Mesothelial cell of epicardium (in vitro differentiated cells): ENCODE data around the gene M1AP. TPM values are rescaled to one million over a fixed set of nuclear protein-coding genes. Genes with fewer than 3 reads are reported as not detected.
A peak's percentile ranks its signal among the peaks of the same experiment; 100 is the strongest.

Experiments used
- DNase-seq, 2 experiments: peaks; one replicate each; pipeline ENCODE4 v3.0.0; 2021; ENCODE audit warnings: low spot score in 2 of 2; ENCODE audit not compliant: unreplicated experiment in 2 of 2
- H3K27ac Mint-ChIP-seq: 2 replicates; pipeline ENCODE4 v1.8.0; 2021; ENCODE audit warnings: mixed read lengths
- H3K27me3 Mint-ChIP-seq: 2 replicates; pipeline ENCODE4 v1.8.0; 2021; ENCODE audit warnings: low read depth, mixed read lengths
- H3K36me3 Mint-ChIP-seq: 2 replicates; pipeline ENCODE4 v1.8.0; 2021; ENCODE audit warnings: mixed read lengths
- H3K4me1 Mint-ChIP-seq: 2 replicates; pipeline ENCODE4 v1.8.0; 2021; ENCODE audit warnings: mixed read lengths
- H3K4me3 Mint-ChIP-seq: 2 replicates; pipeline ENCODE4 v1.8.0; 2021; ENCODE audit warnings: mild to moderate bottlenecking, moderate library complexity, mixed read lengths
- H3K9me3 Mint-ChIP-seq: 2 replicates; pipeline ENCODE4 v1.8.0; 2021; ENCODE audit warnings: mixed read lengths
- total RNA-seq: library from RNA; stranded (reverse); gene quantifications from 3 replicates; pipeline ENCODE4 v1.2.1, GENCODE V29; 2021
- TF ChIP-seq, protein P1 (sequence below): fragments of 200-600 bp; sonication (generic); IDR thresholded peaks from one replicate; pipeline ENCODE4 v1.5.0; 2021; ENCODE audit warnings: antibody characterized with exemption; ENCODE audit not compliant: unreplicated experiment

The M1AP gene
- total RNA-seq, 1 donor from 2014 or later = 7.4 TPM

DNA sequence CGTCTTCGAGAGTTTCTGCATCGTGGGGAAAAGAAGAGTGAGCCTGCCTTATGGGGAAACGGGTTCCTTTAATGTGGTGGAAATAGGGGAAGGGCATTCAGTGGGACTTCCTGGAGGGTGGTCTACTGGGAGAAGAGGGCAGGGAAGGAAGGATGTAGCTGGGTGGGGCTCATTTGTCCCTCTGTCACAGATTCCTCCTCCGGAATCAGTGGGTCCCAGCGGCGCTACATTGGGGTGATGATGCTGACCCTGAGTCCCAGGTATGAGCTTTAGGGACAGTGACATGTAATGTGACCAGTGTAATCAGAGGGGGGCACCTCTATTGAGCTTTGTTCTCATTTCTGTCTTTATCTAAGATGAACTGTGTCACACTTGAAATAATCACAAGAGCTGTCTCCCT lies 116.5 kb downstream of the M1AP start:
- H3K9me3 Mint-ChIP-seq = peaks cover 2% of the 10 kb centered on the region
- TF ChIP-seq, protein P1, sequence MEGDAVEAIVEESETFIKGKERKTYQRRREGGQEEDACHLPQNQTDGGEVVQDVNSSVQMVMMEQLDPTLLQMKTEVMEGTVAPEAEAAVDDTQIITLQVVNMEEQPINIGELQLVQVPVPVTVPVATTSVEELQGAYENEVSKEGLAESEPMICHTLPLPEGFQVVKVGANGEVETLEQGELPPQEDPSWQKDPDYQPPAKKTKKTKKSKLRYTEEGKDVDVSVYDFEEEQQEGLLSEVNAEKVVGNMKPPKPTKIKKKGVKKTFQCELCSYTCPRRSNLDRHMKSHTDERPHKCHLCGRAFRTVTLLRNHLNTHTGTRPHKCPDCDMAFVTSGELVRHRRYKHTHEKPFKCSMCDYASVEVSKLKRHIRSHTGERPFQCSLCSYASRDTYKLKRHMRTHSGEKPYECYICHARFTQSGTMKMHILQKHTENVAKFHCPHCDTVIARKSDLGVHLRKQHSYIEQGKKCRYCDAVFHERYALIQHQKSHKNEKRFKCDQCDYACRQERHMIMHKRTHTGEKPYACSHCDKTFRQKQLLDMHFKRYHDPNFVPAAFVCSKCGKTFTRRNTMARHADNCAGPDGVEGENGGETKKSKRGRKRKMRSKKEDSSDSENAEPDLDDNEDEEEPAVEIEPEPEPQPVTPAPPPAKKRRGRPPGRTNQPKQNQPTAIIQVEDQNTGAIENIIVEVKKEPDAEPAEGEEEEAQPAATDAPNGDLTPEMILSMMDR = no peak
- DNase-seq = no peak
- H3K4me1 Mint-ChIP-seq = peaks cover 27% of the 10 kb centered on the region
- H3K27me3 Mint-ChIP-seq = no peaks in the 10 kb centered on the region
- H3K27ac Mint-ChIP-seq = no peak overlapping the region
- H3K36me3 Mint-ChIP-seq = peaks cover 10% of the 10 kb centered on the region
- no peak overlapping the region for H3K4me3 Mint-ChIP-seq

GRCh38 chr2:74530239-74531187 lies 117.6 kb downstream of the M1AP start:
- Mint-ChIP-seq H3K4me3 (peak overlapping the region; percentile 90), H3K27ac (no peak overlapping the region)

GRCh38 chr2:74529357-74530238 lies 118.5 kb downstream of the M1AP start, which contains the start of the genes AUP1 and HTRA2:
Gene AUP1 (minus strand): TSS chr2:74529706. CDS start chr2:74529629, 77 bp downstream.
Gene HTRA2 (plus strand): TSS chr2:74529933. CDS start chr2:74530007, 74 bp downstream.
- Mint-ChIP-seq H3K36me3 (peaks cover 24% of the 10 kb centered on the region), H3K27me3 (no peaks in the 10 kb centered on the region), H3K4me1 (peaks cover 27% of the 10 kb centered on the region), H3K9me3 (peaks cover 6% of the 10 kb centered on the region), H3K27ac (peak within 1 kb of the TSS; percentile 89), H3K4me3 (peak within 1 kb of the TSS; percentile 90)
- TF ChIP-seq, protein P1 = no peak
- peak; percentile 86 to 91 for DNase-seq

More at GRCh38 chr2:74530239-74531187, 117.6 kb downstream of the M1AP start:
- DNase-seq = peak in 1 of 2 experiments; percentile 55
- H3K36me3 Mint-ChIP-seq = peaks cover 18% of the 10 kb centered on the region
- H3K27me3 Mint-ChIP-seq = no peaks in the 10 kb centered on the region
- peaks cover 6% of the 10 kb centered on the region for H3K9me3 Mint-ChIP-seq
- TF ChIP-seq, protein P1 = no peak
- peaks cover 27% of the 10 kb centered on the region for H3K4me1 Mint-ChIP-seq

DNA sequence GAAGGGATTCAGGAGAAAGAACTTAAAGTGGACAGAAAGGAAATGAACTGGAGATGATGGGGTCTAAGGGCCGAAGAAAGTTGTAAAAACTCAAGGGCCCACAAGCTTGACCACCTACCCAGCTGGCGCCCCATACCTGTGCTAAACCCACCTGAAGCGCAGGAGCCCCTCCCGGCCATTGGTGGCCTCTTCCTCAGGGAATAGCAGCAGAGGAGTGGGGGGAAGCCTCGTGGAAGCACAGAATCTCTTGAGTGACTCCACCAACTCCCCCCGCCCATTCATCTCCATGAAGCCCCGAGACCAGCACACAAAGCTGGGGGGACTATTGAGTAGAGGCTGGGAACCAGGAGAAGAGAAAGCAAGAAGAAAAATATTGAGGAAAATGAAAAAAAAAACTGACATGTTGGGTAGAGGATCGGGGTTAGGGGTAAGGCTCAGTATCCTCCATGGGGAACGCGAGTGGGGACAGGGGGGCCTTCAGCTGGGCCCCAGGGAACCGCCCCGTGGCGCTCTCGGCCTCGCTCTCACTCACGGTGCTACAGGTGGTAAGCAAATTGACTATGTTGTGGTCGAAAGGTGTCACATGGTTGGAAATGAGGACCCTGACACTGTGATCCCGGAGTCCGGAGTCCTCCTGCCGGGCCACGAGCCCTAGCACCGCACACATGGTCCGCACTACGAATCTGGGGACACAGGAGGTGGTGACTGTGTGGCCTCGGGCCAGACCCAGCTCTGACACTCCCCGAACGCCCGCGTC lies 119.4 kb downstream of the M1AP start:
- TF ChIP-seq, protein P1 = no peak
- H3K9me3 Mint-ChIP-seq = peaks cover 6% of the 10 kb centered on the region

GRCh38 chr2:74527741-74528140 lies 120.4 kb downstream of the M1AP start:
- peaks cover 10% of the 10 kb centered on the region for H3K27me3 Mint-ChIP-seq
- no peak for DNase-seq
- H3K4me3 Mint-ChIP-seq = peak overlapping the region; percentile 90

More for the DNA sequence above, 119.4 kb downstream of the M1AP start:
- Mint-ChIP-seq H3K27ac (peak overlapping the region; percentile 89), H3K4me3 (peak overlapping the region; percentile 90), H3K36me3 (peaks cover 24% of the 10 kb centered on the region), H3K4me1 (peaks cover 27% of the 10 kb centered on the region), H3K27me3 (peaks cover 2% of the 10 kb centered on the region)
- no peak for DNase-seq

More at GRCh38 chr2:74527741-74528140, 120.4 kb downstream of the M1AP start:
- Mint-ChIP-seq H3K4me1 (peaks cover 27% of the 10 kb centered on the region), H3K27ac (no peak overlapping the region), H3K9me3 (peaks cover 6% of the 10 kb centered on the region), H3K36me3 (peaks cover 24% of the 10 kb centered on the region)
- TF ChIP-seq, protein P1 = no peak
